Activated CD4-positive, alpha-beta T cell treated with anti-CD3 and anti-CD28 coated beads for 1 hour (primary cell): ENCODE results near the gene ATP1A1.

ENCODE experiments used
- DNase-seq: peaks from one replicate; pipeline ENCODE4 v3.0.0-alpha.2; 2020

ATP1A1 gene

DNA sequence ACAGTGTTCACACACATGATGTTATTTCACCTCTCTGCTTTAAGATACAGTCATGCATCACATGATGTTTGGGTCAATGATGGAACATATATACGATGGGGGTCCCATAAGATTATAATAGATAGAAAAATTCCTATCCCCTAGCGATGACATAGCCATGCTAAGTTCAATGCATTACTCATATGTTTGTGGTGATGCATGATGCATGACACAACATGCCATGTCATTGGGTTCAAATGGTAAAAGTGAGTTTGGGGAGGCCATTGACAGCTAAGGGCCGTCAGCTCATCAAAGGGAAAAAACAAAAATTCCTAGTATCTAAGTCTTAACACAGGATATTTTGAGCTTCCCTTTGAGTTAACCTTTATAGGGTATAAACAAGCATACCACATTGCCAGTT, 73.6 kb downstream of the ATP1A1 start:
- DNase-seq: no peak

DNA sequence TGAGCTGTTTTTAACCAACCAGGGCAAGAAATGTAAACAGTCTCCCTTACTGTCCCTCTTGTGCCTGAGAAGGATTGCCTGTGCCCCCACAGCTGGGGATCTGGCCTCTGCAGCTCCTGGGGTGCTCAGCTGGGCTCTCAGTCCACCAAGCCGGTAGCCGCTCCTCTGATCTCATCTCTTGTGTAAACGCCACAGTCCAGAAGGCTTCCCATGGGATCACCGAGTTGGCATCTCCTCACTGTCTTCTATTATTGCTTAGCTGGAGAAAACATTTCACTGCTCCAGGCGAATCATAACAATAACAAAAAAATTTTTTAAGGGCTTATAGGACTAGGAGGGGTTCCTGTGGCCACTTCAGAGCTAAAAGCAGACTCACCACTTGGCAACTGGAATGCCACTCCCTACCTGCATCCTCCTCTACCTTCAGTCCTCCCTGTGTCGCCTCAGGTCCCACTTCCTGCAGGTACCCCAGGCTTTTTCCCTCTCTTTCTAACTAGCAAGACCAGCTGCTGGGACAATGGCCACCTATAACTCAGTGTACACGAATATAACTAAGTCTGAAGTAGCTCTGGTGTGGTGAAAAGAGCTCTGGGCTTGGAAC, 75.8 kb downstream of the ATP1A1 start:
- no peak for DNase-seq

- no peak for DNase-seq
These were observed 76.5 kb downstream of the ATP1A1 start for GRCh38 chr1:116449578-116449977.

DNA sequence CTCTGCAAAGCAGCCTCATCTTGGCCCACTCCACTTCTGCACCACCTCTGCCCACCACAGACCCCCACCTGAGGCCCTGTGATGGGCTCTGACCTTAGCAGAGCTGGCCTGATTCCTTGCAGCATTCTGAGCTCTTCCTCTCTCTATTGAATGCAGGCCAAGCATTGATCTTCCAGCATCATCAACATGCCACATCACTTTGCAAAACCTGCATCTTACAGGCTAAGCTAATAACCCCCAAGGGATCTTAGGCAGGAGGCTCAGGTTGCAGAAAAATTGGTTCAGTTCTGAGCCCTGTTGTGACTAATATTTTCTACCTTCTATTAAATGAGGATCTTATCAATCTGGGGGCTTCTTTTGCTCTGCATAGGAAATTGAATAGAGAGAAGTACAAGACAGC, 78.7 kb downstream of the ATP1A1 start:
- DNase-seq: no peak

DNA sequence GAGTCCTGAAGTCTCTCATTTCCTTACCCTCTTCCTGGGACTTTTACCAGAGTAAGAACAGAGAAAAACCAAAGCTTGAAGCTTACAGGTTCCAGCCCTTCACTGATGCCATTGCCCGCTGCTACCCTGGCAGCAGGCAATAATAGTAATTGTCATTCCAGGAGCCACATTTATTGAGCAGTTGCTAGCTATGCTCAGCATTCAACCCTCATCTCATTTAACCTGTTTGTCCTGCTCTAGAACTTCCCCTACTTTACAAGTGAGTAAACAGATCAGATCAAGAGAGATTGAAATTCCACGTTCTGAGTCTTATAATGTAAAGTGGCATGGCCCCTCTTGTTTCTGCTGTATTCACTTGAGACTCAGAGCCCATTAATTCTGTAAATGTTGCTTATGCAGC, 80.4 kb downstream of the ATP1A1 start:
- DNase-seq: no peak

- DNase-seq: no peak
These were observed 80.9 kb downstream of the ATP1A1 start for GRCh38 chr1:116453906-116454305.
